Middle frontal gyrus (tissue), 1 donor: ENCODE data around the gene CYP2J2.
"Not testable (repeated sequence)": the region's sequence is repeated elsewhere in the genome, so short reads cannot be mapped to it uniquely, and the experiment has no call there.

Experiments used
- DNase-seq: peaks from one replicate; pipeline ENCODE4 v3.0.0-alpha.2; 2015; ENCODE audit warnings: low spot score; ENCODE audit errors: extremely low spot score

CYP2J2 gene, protein sequence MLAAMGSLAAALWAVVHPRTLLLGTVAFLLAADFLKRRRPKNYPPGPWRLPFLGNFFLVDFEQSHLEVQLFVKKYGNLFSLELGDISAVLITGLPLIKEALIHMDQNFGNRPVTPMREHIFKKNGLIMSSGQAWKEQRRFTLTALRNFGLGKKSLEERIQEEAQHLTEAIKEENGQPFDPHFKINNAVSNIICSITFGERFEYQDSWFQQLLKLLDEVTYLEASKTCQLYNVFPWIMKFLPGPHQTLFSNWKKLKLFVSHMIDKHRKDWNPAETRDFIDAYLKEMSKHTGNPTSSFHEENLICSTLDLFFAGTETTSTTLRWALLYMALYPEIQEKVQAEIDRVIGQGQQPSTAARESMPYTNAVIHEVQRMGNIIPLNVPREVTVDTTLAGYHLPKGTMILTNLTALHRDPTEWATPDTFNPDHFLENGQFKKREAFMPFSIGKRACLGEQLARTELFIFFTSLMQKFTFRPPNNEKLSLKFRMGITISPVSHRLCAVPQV

GRCh38 chr1:59926381-59927123 lies at the start of gene CYP2J2:
Gene CYP2J2, minus strand, starts transcription at chr1:59926773. Its CDS starts 27 bp downstream, at chr1:59926746.
- DNase-seq = no peak

- DNase-seq = no peak
Observed at GRCh38 chr1:59973719-59974118, 47.1 kb upstream of the CYP2J2 start.

- no peak for DNase-seq
Observed at GRCh38 chr1:59972216-59972927, 45.8 kb upstream of the CYP2J2 start.

GRCh38 chr1:59971464-59971911 lies 44.9 kb upstream of the CYP2J2 start:
- DNase-seq = peak; percentile 46

DNA sequence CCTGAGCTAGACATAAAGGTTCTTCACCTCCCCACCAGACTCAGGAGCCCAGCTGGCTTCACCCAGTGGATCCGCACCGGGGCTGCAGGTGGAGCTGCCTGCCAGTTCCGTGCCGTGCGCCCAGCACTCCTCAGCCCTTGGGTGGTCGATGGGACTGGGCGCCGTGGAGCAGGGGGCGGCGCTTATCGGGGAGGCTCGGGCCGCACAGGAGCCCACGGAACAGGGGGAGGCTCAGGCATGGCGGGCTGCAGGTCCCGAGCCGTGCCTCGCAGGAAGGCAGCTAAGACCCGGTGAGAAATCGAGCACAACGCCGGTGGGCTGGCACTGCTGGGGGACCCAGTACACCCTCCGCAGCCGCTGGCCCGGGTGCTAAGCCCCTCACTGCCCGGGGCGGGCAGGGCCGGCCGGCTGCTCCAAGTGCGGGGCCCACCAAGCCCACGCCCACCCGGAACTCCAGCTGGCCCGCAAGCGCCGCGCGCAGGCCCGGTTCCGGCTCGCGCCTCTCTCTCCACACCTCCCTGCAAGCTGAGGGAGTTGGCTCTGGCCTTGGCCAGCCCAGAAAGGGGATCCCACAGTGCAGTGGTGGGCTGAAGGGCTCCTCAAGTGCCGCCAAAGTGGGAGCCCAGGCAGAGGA lies 43.1 kb upstream of the CYP2J2 start:
- not testable (repeated sequence) for DNase-seq

- not testable (repeated sequence) for DNase-seq
Observed at GRCh38 chr1:59968746-59969145, 42.2 kb upstream of the CYP2J2 start.

- DNase-seq = no peak
Observed at GRCh38 chr1:59967780-59968179, 41.2 kb upstream of the CYP2J2 start.

DNA sequence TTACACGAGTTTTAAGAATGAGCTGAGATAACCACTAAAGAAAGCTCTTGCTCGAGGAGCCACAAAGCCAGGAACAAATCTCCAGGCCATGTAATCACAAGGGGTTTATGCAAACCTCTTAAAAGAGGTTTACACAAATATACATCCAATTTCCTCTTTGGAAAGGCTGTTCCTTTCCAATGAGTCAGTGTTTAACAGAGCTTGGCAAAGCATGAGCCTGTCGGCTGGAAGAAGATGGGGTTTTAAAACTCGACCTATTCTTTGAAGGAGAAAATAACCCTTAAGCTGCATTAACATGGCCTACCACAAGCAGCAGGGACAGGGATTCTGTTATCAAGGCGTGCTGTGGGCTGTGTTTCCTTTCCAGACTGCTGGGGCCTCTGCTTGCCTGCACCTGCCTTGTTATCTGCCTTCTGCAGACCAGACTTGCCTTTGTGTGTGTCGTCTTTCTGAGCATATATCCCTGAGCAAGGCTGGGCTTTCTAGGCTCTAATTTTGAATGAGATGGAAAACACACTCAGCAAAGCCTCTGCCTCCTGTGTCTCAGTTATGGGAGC lies 40.6 kb upstream of the CYP2J2 start:
- no peak for DNase-seq

DNA sequence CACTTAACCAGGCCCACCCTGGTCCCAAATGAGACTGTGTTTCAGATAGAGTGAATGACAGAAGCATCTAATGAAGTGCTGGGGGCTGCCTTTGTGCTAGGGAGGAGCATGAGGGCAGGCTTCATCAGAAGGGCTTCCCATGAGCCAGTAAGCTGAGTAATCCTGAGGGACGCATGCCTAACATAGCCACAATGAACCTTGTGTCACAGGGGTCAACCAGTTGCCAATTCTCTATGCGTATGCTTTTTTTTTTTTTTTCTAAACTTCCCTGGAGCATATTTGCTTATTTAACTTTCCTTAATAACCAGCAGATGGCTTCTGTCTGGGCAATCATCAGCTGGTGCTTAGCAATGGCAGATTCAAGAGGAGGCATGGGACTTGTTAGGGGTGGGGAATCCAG lies 25.5 kb upstream of the CYP2J2 start:
- no peak for DNase-seq

GRCh38 chr1:59949648-59950047 lies 23.1 kb upstream of the CYP2J2 start:
- DNase-seq = no peak

GRCh38 chr1:59948990-59949389 lies 22.4 kb upstream of the CYP2J2 start:
- no peak for DNase-seq

DNA sequence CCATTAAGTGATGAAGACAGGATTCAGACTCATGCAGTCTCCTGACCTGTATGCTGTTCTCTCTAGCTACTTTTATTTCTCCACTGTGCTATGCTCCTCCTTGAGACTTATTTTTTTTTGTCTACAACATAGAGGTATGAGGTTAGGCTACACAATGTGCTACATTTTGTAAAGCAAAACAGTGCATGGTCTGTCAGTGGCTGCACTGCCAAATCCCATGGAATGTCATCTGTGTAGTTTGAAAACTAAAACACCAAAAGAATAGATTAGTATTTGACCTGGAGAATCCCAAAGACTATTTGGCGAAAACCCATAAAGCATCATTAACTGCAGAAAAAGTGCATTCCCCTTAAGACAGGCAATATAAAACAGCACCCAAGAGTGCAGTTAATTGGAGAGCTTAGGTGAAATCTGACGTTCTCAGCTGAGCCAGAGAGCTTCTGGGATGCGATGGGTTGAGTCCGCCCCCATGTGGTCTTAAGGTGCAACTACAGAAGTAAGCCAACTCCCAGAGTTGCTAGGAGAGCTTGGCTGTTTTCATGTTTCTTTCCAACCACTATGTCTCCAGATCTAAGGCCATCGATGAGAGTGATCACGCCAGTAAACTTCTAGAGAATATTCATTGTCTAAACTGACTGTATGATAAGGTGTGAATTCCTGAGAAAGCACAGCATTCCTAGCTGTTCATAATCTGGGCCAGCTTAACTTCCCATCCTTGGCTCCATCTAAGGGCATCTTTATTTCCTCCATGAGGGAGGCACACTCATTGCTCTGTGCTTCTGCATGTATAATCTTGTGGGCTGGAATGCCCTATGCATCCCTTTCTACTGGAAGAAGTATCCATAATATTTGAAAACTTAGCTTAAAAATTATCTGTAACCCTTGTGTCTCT lies 20.7 kb upstream of the CYP2J2 start:
- peak; percentile 32 for DNase-seq

- DNase-seq = no peak
Observed at GRCh38 chr1:59945790-59946189, 19.2 kb upstream of the CYP2J2 start.

GRCh38 chr1:59939393-59939792 lies 12.8 kb upstream of the CYP2J2 start:
- no peak for DNase-seq

- no peak for DNase-seq
Observed at GRCh38 chr1:59937636-59938210, 11.2 kb upstream of the CYP2J2 start.

- no peak for DNase-seq
Observed at GRCh38 chr1:59936358-59936821, 9.8 kb upstream of the CYP2J2 start.

GRCh38 chr1:59928996-59929395 lies 2.4 kb upstream of the CYP2J2 start:
- no peak for DNase-seq

- DNase-seq = no peak
Observed at GRCh38 chr1:59927213-59927612, 640 bp upstream of the CYP2J2 start.

DNA sequence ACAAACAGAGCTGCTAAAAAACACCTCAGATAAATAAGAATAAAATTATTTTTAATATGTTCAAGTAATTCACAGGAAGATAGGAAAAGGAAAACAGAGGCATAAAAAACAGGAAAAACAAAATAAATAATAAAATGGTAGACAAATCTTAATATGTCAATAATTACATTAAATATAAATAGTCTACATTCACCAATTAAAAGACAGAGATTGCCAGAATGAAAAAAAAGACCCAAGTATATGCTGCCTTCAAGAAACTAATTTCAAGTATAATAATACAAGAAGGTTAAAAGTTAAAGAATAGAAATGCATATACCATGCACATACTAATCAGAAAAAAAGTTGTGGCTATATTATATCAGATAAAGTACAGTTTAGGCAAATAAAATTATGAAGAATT lies 1.9 kb downstream of the CYP2J2 start:
- DNase-seq = no peak
